ENCODE results near the gene TMCC1. TPM values are rescaled to one million over a fixed set of nuclear protein-coding genes. Genes with fewer than 3 reads are reported as not detected.

Gene TMCC1
- total RNA-seq, 2 experiments from 2014 or later: 15.9 to 16.8 TPM

DNA sequence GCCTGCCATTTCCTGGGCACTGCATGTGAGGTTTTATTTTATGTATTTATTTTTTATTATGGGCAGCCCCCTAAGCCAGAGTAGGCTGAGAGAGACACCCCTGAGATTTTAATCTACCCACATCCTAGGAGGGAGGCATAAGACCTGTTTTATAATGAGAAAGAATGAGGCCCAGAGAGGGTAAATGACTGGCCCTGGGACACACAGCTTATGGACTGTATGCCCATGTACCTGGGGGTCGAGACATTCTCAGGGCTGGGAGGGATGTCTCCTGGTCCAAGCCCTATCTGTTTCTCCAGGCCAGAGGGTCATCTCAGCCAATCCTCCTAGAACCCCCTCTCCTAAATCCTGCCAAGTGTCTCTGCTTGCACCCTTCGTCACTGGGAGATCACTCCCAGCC lies 293.2 kb downstream of the TMCC1 start:
- Mint-ChIP-seq H3K36me3 (ENCODE audit: low read depth) (no peaks in the 10 kb centered on the region), H3K9me3 (ENCODE audit: insufficient read depth) (no peaks in the 10 kb centered on the region), H3K4me1 (ENCODE audit: low read depth) (peaks cover 4% of the 10 kb centered on the region), H3K27me3 (ENCODE audit: low read depth) (peaks cover 59% of the 10 kb centered on the region), H3K4me3 (no peak overlapping the region), H3K27ac (no peak overlapping the region)
- ChIA-PET CTCF (no interaction called here), POLR2A (interaction anchor here (0.5 to 1.6 kb wide), 2 partner anchors 217 to 284 kb away, joined by 3 read pairs; a partner anchor contains a TSS)
- DNase-seq: no peak
- no peak for ATAC-seq

DNA sequence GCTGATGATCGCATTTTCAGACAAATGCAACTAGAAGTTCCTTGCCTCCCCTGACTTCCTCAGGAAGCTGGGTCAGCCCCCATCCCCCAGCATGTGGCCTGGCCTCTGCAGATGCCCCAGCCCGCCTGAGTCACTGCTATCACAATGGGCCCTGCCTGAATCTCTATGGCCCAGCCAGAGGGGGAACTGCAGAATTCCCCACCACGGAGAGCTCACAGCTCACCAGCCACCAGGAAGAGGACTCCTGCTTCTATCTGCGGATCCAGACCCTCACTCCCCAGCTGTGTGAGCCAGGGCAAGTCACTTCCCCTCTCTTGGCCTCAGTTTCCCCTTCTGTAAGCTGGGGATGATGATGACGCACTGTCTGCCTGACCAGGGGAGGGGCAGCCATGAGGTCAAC lies 293.9 kb downstream of the TMCC1 start:
- H3K9me3 Mint-ChIP-seq (ENCODE audit: insufficient read depth): no peaks in the 10 kb centered on the region
- no peak for ATAC-seq
- peaks cover 58% of the 10 kb centered on the region for H3K27me3 Mint-ChIP-seq (ENCODE audit: low read depth)
- DNase-seq: no peak
- no peaks in the 10 kb centered on the region for H3K36me3 Mint-ChIP-seq (ENCODE audit: low read depth)
- peaks cover 8% of the 10 kb centered on the region for H3K4me1 Mint-ChIP-seq (ENCODE audit: low read depth)
- H3K27ac Mint-ChIP-seq: no peak overlapping the region
- H3K4me3 Mint-ChIP-seq: no peak overlapping the region
- ChIA-PET CTCF (no interaction called here), POLR2A (interaction anchor here (1.6 kb wide), 1 partner anchor 283 kb away, joined by 3 read pairs; a partner anchor contains a TSS)

DNA sequence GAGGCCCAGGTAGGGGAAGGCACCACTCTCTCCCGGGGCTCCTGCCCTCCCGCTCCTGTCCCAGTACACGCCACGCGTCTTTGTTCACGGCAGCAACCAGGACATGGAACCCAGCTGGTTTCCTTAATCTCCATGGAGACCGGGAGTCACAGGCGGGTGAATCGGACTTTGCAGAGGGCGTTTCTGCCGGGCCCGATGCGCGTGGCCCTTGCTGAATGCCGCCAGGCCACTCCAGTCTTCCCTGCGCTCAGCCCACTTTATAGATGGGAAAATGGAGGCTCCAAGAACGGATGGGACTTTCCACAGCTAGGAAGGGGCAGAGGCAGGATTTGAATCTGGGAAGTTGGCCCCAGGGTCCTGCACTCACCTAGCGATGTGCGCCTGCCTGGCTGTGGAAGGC lies 294.4 kb downstream of the TMCC1 start:
- CTCF ChIA-PET: no interaction called here
- Mint-ChIP-seq H3K9me3 (ENCODE audit: insufficient read depth) (no peaks in the 10 kb centered on the region), H3K4me3 (no peak overlapping the region), H3K27me3 (ENCODE audit: low read depth) (peaks cover 55% of the 10 kb centered on the region), H3K36me3 (ENCODE audit: low read depth) (no peaks in the 10 kb centered on the region), H3K27ac (no peak overlapping the region), H3K4me1 (ENCODE audit: low read depth) (peaks cover 13% of the 10 kb centered on the region)
- POLR2A ChIA-PET: no interaction called here
- ATAC-seq (no peak), DNase-seq (no peak)

DNA sequence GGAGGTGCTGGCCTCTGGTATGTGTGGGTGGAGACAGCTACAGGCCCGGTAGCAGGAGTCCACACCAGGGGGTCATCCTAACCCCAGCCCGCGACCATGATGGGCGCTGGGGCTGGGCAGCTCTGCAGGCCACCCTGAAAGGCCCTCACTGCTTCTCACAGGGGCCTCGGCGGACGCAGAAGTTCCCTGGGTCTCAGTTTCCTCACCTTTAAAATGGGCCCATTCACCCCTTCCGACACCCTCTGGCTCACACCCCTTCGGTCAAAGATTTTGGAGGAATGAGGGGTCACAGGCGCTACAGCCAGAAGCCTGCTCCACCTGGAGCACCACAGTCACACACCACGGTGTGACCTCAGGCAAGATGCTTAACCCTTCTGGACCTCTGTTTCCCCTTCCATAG lies 295.0 kb downstream of the TMCC1 start:
- no peak overlapping the region for H3K27ac Mint-ChIP-seq
- H3K4me1 Mint-ChIP-seq (ENCODE audit: low read depth): peaks cover 19% of the 10 kb centered on the region
- ChIA-PET CTCF (no interaction called here), POLR2A (no interaction called here)
- H3K27me3 Mint-ChIP-seq (ENCODE audit: low read depth): peaks cover 51% of the 10 kb centered on the region
- H3K36me3 Mint-ChIP-seq (ENCODE audit: low read depth): no peaks in the 10 kb centered on the region
- H3K4me3 Mint-ChIP-seq: no peak overlapping the region
- no peak for ATAC-seq
- no peaks in the 10 kb centered on the region for H3K9me3 Mint-ChIP-seq (ENCODE audit: insufficient read depth)
- no peak for DNase-seq

DNA sequence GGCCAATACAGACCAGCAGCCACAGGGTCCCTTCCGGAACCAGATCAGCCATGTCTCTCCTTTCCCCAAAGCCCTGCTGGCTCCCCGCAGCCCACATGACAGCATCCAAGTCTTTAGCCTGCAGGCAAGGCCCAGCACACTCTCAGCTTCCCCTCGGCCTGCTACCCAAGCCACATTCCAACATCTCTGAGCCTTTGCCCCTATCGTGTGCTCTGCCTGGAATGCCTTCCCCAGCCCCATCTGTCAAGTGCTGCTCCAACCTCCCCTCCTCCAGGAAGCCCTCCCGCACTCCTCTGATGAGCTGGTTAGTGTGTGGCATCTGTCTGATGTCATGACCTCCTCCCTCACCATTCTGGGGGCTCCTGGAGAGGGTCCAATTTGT lies 295.5 kb downstream of the TMCC1 start:
- Mint-ChIP-seq H3K4me1 (ENCODE audit: low read depth) (peaks cover 24% of the 10 kb centered on the region), H3K36me3 (ENCODE audit: low read depth) (no peaks in the 10 kb centered on the region), H3K9me3 (ENCODE audit: insufficient read depth) (no peaks in the 10 kb centered on the region), H3K4me3 (no peak overlapping the region), H3K27ac (no peak overlapping the region), H3K27me3 (ENCODE audit: low read depth) (peaks cover 51% of the 10 kb centered on the region)
- DNase-seq: no peak
- no peak for ATAC-seq
- ChIA-PET CTCF (no interaction called here), POLR2A (no interaction called here)

Other genes with a start within 250 kb of the TMCC1 start
- gene TRH, start 81.0 kb upstream of the TMCC1 start, total RNA-seq: not detected
- gene ALG1L2, start 188.1 kb upstream of the TMCC1 start, total RNA-seq: under 1 TPM; 0.78 to 0.90 TPM

Data from activated CD8-positive, alpha-beta T cell treated with anti-CD3 and anti-CD28 coated beads, Interleukin-2, amount 10 ng/mL, durations not matched to agents 7 days and 5 days (primary cell).